Esophagus mucosa (tissue), 1 donor: ENCODE data around the gene SDK2. TPM values are rescaled to one million over a fixed set of nuclear protein-coding genes. Genes with fewer than 3 reads are reported as not detected.
"Not testable (repeated sequence)": the region's sequence is repeated elsewhere in the genome, so short reads cannot be mapped to it uniquely, and the experiment has no call there.

Source experiments
- ATAC-seq: fragments of 200-7000 bp; cut with Tn5 transposase; one replicate; pipeline ENCODE4 v1.9.1; 2020
- total RNA-seq: library from RNA; stranded (reverse); gene quantifications from one replicate; pipeline ENCODE4 v1.2.4, GENCODE V29; 2023
- donor health status: DM: yes; HTN: yes; CAD: no.

The SDK2 gene
- total RNA-seq, 1 donor from 2014 or later: 4.9 TPM

DNA sequence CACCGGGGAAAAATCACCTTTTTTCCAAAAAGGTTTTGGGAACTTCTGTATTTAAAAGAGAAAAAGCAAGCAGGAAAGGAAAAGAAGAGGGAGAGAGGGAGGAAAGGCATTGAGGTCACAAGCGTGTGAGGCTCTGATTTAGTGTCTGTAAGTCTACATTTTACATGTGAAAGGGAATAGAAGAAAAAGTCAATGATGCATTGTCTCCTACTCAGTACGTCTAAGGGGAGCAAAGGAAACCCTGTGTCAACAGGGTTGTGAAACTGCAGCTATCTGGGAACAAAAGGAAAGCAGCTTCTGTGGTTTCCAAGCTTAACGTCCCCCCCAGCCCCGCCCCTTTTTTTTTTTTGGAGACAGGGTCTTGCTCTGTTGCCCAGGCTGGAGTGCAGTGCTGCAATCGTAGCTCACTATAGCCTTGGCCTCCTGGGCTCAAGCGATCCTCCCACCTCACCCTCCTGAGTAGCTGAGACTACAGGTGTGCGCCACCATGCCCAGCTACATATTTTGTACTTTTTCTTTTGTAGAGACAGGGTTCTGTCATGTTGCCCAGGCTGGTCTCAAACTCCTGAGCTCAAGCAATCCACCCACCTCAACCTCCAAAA, 330.6 kb downstream of the SDK2 start:
- no peak for ATAC-seq

DNA sequence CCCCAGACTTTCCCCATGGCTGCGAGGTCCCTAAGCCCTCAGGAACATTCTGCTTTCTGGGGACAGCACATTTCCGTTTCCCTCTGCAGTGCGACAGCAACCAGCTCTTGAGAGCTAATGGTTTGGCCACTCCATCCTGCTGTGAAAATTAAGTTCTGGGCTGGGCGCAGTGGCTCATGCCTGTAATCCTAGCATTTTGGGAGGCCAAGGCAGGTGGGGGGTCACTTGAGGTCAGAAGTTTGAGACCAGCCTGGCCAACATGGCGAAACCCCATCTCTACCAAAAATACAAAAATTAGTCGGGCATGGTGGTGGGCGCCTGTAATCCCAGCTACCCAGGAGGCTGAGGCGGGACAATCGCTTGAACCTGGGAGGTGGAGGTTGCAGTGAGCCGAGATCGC, 331.4 kb downstream of the SDK2 start:
- not testable (repeated sequence) for ATAC-seq

DNA sequence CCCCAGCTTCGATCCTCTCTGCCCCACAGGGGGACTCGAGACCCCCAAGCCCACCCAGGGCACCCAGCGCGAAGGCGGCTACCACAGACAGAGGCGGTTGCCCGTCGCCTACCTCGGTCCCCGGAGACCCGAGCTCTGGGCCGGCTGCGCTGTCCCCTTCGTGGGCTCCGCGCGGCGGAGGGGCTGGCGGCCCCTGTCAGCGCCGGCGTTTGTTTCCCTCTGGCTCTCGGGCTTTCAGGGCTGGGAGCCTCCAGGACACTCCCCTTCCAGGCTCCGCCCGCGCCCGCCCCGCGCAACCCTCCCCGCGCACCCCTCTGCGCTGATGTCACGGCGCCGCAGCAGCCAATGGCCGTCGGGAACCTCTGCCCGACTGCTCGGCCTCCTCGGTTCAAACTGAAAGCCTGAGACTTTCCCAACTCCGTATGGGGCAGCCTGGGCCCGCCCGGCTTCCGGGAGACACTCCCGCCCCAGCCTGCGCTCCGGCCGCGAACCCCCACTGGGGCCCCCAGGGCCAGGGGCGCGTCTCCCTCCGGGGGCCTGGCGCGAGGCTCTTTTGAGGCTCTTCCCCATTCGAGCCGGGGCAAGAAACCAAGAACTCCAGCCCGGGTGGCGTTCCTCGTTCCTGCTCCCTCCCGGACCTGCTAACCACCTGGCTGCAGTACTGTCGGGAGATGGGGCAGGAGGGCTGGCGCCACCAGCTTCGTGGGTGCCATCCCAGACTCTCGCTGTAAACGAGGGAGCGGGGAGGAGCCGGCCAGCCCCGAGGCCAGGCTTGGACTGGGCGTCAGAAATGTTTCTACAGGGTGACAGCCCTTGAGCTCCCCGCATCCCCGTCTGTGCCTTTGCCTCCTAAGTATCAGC, 332.2 kb downstream of the SDK2 start, which contains the start of gene CDC42EP4:
TSS of gene CDC42EP4 (minus strand) at position 221 of the 861 bp plus-strand sequence. CDS start 25,501 bp downstream, outside the sequence.
- peak; percentile 90 for ATAC-seq

DNA sequence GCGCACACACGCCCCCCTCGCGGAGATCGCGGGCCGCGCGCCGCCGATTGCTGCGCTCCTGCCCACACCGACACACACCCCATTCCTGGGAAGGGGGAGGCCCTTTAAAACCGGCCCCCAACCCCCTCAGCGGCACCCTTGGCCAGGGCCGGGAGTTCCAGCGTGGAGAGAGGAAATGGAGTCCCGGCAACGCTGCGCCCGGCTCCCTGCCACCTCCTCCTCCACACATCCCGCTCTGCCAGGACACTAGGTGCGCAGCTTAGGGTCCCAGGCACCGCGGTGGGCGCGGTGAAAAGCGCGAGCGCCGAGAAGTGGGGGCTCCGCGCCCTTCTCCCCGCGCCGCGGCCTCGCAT, 332.8 kb downstream of the SDK2 start:
- peak; percentile 27 for ATAC-seq

DNA sequence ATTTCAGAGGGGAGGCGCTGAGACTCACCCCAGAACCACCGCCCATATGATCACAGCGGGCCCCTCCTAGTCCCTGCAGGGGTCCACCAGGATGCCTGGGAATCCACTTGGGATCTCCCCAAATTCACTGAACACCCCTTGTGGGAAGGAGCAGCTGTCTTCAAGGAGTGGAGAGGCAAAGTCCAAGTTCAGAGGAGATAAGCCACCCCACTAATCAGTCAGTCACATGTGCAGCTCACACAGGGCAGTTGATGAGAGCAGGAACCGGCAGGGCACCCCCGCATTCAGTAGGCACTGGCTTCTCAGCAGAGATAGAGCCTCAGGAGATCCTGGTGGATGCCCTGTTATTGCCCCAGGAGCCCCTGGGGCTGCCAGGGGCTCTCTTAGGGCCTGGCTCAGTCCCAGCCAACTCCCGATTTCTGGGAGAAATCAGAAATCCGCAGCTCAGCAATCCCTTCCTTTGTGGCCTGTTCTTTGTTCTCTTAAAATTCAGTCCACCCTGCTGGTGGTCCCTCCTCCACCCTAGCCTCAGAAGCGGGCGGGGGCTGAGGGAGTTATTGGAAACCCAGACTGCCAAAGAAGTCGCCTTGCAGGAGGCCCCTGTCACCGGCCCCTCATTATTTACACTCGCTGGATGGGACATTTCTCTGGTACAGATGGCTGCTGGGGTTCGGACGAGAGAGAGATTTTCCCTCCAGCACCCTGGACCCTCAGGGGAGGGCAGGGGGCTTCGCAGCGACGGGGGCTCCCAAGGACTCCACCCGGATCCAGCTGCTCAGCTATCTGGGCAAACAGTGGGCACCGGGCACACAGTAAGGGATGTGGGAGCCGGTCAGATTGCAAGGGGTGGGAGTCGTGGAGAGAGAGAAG, 334.3 kb downstream of the SDK2 start:
- no peak for ATAC-seq

DNA sequence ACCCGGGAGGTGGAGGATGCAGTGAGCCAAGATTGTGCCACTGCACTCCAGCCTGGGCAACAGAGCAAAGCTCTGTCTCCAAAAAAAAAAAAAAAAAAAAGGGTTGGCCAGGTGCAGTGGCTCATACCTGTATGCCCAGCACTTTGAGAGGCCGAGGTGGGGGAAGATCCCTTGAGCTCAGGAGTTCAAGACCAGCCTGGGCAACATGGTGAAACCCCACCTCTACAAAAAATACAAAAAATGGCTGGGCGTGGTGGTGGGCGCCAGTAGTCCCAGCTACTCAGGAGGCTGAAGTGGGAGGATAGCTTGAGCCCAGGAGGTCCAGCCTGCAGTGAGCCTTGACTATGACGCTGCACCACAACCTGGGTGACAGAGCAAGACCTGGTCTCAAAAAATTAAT, 335.3 kb downstream of the SDK2 start:
- not testable (repeated sequence) for ATAC-seq

DNA sequence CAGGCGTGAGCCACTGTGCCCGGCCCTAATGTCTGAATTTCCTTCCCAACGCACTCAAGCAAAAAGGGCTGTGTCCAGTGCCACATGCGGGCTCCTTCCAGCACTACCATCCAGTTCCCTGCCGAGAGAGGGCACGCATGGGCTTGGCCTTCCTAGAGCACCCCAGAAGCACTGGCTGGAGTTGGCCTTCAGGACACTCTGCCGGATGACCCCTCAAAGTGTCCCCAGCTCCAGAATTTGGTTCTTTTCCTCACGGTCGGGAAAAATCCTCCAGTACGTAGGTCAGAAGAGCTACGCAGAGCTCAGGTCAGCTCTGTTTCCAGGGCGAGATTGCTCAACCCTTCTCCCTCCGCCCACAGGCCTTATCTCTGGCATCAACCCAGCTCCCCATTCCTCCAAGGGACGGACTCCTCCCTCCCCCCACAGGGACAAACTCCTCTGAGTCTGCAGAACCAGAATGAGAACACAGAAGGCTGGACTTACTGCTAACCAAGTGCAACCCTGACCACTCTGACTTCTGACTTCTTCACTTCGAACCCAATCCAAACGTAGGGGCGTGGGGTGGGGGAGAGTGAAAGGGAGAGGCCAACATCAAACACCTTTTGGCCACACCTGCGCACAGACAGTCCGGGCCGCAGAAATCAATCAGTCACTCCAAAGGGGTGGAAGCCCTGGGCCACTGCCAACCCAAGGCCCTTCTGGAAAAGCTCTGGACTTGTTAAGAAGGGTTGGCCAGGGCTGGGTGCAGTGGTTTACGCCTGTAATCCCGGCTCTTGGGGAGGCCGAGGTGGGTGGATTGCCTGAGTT, 336.0 kb downstream of the SDK2 start:
- ATAC-seq: no peak

DNA sequence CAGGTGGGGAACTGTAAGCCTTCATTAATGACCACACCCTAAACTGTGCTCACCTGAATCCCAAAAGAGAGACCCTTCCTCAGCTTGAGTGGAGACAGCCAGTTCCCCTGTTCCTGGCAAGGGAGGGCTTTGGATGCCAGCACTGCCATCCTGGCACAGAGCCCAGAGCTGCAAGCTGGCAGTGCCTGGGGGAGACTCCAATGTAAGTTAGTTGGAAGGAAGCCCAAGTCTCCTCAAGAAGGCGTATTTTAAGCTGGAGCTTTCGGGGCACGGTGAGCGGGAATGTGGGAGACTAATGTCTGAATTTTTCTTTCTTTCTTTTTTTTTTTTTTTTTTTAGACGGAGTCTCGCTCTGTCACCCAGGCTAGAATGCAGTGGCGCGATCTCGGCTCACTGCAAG, 337.1 kb downstream of the SDK2 start:
- no peak for ATAC-seq

DNA sequence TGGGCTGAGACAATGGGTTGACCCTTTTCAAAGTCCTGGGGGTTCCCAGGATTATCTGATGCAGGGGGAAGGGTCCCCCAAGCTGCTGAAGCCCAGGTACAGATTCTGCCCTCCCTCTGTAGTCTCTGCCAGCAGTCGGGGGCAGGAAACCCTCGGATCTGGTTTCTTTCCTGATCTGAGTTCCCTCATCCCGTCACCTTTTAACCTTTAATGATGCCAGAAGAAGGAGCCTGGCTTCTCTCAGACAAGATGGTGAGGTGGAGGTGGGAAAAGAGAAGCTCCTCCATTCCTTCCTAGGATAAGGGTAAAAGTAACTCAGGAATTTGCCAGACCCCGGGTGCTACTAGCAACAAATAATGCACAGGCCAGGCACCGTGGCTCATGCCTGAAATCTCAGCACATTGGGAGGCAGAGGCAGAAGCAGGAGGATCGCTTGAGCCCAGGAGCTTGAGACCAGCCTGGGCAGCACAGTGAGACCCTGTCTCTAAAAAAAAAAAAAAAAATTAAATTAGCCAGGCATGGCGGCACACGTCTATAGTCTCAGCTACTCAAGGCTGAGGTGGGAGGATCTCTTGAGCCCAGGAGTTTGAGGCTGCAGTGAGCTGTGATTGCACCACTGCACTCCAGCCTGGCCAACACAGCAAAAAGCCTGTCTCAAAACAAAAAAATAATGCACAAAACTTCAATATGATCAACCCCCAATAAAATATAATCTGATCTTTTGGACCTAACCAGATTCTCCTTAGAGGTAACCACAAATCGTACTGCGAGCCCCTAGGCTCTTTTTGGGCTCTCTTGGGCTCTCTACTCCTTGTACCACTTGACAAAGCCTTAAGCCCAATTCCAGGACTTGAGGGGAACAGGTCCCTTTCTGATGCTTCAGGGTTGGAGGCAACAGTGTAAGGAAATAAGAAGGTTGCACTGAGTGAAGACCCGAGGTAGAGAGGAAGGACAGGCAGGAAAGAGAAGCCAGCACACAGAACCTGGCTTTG, 338.1 kb downstream of the SDK2 start:
- no peak for ATAC-seq

DNA sequence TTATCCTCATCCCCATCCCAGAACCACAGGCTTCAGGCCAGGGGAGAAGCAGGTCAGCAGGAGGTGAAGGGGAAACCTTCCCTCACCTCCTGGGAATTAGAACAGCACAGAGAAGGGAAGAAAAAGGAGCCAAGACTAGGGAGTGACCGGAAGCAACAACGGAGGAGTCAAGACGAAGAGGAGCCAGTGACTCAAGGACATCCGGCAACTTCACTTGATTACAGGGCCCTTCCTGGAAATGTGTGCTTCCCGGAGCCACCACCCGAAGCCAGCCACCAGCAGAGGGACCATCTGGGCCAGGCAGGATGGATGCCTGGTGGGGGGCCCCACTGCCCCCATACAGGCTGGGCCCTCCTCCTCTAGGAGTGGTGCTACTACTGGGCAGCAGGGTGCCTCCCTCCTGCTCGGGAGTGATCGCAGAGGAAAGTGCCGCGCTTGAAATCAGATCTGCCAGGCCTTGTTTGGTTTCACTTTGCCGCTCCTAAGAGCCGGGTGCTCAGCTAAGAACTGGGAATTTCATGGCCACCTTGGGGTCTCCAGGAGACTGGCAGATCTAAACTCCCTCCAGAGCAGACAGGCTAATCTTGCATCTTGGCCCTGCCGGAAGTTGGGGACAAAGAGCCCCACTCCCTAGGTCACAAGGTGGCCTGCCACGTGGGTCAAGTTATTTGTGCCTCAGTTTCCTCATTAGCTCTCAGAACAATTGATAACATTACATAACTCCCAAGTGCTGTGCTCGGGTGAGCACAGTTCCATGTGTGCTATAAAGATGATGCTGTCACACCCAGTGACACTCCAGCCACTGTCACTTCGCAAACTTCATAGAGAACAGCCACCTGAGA, 339.1 kb downstream of the SDK2 start:
- peak; percentile 58 for ATAC-seq

DNA sequence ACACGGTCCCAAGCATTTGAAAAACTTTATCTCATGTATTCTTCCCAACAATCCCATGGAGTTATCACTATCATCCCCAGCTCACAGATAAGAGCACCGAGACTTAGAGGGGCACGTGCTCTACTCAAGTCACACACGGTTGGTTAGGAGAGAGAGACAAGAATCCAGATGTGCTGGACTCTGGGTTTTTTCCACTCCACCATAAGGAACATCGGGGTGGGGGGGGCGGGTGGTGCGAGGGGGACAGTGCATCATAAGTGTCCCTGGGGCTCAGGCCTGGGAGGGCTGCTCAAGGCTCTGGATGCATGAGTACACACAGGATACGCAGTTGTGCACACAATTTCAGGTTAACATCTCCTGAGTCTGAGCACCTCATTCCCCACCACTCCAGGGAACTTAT, 339.8 kb downstream of the SDK2 start:
- ATAC-seq: no peak

DNA sequence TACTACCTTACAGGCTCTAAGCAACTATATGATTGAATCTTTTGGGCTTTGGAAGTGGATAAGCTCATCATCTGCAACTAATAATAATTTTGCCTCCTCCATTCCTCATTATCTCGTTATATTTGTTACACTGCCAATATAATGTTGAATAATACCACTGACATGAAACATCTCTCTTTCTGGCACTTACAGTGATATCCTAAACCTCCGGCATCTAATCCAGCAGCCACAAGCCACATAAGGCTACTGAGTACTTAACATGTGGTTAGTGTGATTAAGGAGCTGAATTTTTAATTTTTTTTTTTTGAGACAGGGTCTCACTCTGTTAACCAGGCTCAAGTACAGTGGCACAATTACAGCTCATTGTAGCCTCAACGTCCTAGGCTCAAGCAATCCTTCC, 342.1 kb downstream of the SDK2 start:
- ATAC-seq: no peak

DNA sequence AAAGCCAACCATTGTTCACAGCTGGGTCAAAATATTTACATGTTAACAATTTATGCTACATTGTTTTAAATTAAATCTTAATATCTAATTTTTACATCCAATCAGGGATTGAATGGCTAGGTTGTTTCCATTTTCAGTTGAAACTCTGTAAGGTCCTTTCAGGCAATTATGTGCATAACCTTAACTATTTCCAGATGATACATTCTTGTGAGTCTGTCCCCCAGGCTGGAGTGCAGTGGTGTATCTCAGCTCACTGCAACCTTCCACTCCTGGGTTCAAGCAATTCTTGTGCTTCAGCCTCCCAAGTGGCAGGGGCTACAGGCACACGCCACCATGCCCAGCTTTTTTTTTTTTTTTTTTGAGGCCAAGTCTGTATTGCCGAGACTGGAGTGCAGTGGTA, 342.9 kb downstream of the SDK2 start:
- no peak for ATAC-seq

DNA sequence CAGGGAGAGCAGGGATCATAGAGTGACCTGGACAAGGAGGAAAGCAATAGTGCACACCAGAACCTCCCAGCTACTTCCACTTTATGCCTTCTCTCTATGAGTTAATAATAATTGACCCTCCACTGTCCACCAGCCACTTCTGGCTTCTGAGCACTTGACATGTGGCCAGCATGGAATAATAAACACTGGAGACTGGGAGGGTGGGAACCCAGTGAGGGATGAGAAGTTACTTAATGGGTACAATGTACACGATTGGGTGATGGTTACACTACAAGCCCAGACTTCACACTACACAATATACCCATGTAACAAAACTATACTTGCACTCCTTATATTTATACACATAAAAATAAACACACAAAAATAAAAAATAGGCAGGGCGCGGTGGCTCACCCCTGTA, 343.9 kb downstream of the SDK2 start:
- no peak for ATAC-seq

DNA sequence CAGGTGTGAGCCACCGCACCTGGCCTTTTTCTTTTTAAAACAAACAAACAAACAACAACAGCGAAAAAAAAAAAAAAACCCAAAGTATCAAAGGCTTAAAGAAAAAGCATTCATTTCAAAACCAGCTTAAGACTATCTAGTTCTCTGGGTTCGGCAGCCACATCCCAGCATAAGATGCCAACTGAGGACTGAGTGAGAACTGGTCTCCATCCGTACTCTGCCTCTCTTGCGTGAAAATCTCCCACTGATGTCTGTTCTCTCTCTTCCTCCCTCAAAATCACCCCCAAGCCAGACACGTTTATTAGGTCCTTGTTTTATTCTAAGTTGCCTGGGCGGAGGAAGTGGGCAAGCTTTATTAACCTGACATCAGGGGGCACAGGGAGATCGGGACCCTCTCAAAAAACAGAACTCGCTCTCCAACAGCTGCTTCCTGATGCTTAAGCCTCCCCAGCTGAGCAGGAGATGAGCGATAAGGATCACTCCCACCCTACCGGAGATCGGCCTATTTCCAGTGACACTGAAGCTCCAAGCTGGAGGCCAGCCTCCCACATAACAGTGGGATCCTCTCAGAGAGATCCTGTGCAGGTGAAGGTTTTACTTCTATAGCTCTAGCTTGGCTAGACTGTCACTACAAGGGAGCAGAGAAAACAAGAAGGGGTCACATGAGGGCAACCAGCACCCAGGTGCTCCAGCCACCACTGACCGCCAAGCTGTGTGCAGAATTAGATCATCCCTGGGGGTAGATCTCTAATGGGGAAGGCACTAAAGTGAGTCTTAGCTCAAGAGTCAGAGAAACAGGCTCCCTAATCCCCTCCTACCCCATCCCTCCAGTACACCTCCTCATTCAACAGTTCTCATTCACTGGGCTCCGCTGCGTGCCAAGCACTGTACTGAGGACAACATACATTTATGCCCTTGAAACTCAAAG, 346.0 kb downstream of the SDK2 start:
- no peak for ATAC-seq

DNA sequence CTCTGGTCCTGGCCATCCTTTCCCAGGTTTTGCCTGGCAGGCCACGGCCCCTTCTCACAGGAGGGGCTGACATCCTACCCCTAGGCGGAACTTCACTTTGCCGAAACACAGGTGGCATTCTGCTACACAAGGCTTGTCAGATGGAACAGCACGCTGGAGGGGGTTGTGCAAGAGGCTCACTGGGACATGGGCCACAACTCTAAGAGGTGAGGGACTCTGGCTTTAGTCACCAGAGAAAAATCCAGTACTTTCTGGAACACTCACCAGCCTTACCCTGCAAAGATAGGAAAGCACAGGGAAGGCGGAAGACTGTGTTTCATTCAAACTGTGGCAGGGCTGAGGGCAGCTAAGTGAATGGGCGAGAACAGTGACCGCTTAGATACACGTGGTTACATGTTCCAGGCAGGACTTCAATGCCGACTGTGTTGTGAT, 350.7 kb downstream of the SDK2 start:
- peak; percentile 69 for ATAC-seq

DNA sequence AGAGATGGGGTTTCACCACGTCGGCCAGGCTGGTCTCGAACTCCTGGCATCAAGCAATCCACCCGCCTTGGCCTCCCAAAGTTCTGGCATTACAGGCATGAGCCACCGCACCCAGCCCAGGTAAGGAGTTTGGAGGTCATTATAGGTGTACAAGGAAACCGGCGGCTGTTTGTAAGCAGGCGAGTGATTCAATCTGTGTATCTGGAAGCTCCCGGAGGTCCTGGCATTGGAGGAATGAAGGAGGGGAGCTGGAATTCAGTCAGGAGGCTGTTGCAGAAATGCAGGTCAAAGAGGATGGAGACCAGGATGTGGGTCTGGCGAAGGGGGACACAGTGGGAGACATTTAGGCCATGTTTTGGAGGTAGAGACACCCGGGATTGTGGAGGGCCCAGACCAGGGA, 351.2 kb downstream of the SDK2 start:
- ATAC-seq: no peak

DNA sequence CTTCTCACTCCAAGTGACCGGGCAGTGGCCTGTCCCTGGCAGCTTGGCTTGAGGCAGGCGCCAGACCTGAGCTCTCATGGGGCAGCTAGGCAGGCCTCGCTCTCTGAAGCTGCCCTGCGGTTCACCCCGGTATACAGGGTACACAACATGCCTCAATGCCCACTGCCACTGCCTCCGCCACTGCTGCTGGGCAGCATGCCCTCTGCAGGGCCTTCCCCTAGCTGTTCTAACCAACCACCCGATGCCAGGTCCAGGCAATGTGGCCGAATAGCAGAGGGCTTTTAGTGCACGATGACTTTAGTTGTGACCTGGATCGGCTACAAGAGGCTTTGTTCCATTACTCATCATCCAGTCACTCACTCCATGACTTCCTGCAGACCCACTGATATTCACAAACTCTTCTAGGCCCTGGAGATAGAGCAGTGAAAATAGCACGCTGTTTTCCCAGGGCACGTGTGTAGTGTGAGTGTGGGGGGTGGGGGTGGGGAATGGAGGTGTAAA, 352.2 kb downstream of the SDK2 start:
- peak; percentile 31 for ATAC-seq
